ENCODE data around the gene ZNF692. TPM values are rescaled to one million over a fixed set of nuclear protein-coding genes. Genes with fewer than 3 reads are reported as not detected.

ZNF692 gene
- total and polyA plus RNA-seq, 2 of the 13 experiments (the other 11 are each of a cell fraction or from before 2014, with no cell fraction given), result 27.3 to 45.8 TPM

DNA sequence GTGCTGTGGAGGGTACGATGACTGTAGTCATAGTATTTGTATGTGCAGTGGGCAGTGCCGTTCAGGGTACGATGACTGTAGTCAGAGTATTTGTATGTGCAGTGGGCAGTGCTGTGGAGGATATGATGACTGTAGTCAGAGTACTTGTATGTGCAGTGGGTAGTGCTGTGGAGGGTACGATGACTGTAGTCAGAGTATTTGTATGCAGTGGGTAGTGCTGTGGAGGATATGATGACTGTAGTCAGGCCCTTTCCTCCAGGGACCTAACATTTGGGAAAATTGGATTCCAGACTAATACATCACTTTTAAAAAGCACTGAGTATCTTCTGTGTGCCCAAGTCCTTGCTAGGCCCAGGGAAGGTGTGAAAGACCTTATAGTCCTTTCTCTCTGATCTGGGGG, 17.9 kb downstream of the ZNF692 start:
- POLR2A ChIA-PET, result interaction anchor here (1.6 kb wide), 1 partner anchor 18 kb away, joined by 11 read pairs; the partner anchor contains the start of gene ZNF692
- H3K9me3 ChIP-seq (ENCODE audit: low read length), result no peaks in the 10 kb centered on the region
- H4K20me1 ChIP-seq (ENCODE audit: insufficient read depth, low read length), result 0 out of 2 replicates have a peak, but pooled peaks cover 2% of the 10 kb centered on the region
- intact Hi-C loops (cut with micrococcal nuclease; ENCODE audit: unreplicated experiment) (no loop called here), in situ Hi-C loops (cut with HindIII; ENCODE audit: extremely low pct_ligation_motif_present, low pct_unique_long_range_greater_than_20kb) (no loop called here)
- CTCF ChIA-PET (ENCODE audit: low intra/inter-chr PET ratio, low total read pairs), result interaction anchor here (1.1 kb wide), 1 partner anchor 17 kb away, joined by 3 read pairs; no protein-coding TSS in a partner anchor
- ATAC-seq, result no peak
- H3K9ac ChIP-seq (ENCODE audit: insufficient read depth, low read depth, low read length), result no peak overlapping the region
- TF ChIP-seq SP2 (CRISPR knock-in tag; IDR thresholded peaks at IDR 0.05) (no peak), SALL1 (CRISPR knock-in tag; IDR thresholded peaks at IDR 0.05) (no peak)
- 92% methylated on average over 4 of the region's 4 CpGs for WGBS (ENCODE audit: low lambda C conversion rate)
- H3K4me2 ChIP-seq (ENCODE audit: low read depth, low read length), result no peak overlapping the region
- BruUV-seq (replicated peaks), result no TSS peak
- H3K4me1 ChIP-seq (ENCODE audit: insufficient read depth, low read length), result peaks cover 45% of the 10 kb centered on the region
- DNase-seq (ENCODE audit: low spot score), result no peak
- H2AFZ ChIP-seq (ENCODE audit: low read length), result no peak overlapping the region
- no peak for FAIRE-seq
- H3K79me2 ChIP-seq (ENCODE audit: insufficient read depth, low read length), result peaks cover 30% of the 10 kb centered on the region
- no peak overlapping the region for H3K4me3 ChIP-seq (replicated peaks in 1 of 3; ENCODE audit: insufficient read depth in 1 of 3, low read depth in 2 of 3, low read length in 3 of 3)
- no peak overlapping the region for H3K27ac ChIP-seq (ENCODE audit: extremely low read length, insufficient read depth, low read length)
- peaks cover 10 to 21% of the 10 kb centered on the region in 2 experiments for H3K36me3 ChIP-seq (replicated peaks in 1 of 2; ENCODE audit: control insufficient read depth in 1 of 2, insufficient read depth in 2 of 2, low read length in 2 of 2)
- H3K27me3 ChIP-seq (ENCODE audit: control insufficient read depth in 1 of 2, insufficient read depth in 2 of 2, low read length in 2 of 2), result no peaks in the 10 kb centered on the region; a peak in 1 of 5 replicates

DNA sequence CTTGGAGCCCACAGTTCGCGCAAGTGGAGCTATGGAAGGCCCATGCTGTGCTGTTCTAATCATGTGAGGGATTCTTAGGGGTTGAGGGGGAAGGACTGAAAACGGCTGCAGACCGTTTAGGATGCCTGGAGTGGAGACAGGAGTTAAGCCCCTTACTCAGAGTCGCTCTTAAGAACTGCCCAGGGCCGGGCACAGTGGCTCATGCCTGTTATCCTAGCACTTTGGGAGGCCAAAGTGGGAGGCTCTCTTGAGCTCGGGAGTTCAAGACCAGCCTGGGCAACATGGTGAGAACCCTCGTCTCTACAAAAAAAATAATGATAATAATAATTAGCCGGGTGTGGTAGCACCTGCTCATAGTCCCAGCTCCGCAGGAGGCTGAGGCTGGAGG, 19.7 kb downstream of the ZNF692 start:
- in situ Hi-C loops (cut with HindIII; ENCODE audit: extremely low pct_ligation_motif_present, low pct_unique_long_range_greater_than_20kb) (no loop called here), intact Hi-C loops (cut with micrococcal nuclease; ENCODE audit: unreplicated experiment) (no loop called here)
- ATAC-seq, result no peak
- Histone ChIP-seq H3K27ac (ENCODE audit: extremely low read length, insufficient read depth, low read length) (peak overlapping the region; percentile 96), H3K27me3 (ENCODE audit: control insufficient read depth in 1 of 2, insufficient read depth in 2 of 2, low read length in 2 of 2) (no peaks in the 10 kb centered on the region; a peak in 1 of 5 replicates), H3K9ac (ENCODE audit: insufficient read depth, low read depth, low read length) (peak overlapping the region; percentile 93), H3K9me3 (ENCODE audit: low read length) (no peaks in the 10 kb centered on the region), H3K4me3 (replicated peaks in 1 of 3; ENCODE audit: insufficient read depth in 1 of 3, low read depth in 2 of 3, low read length in 3 of 3) (peak overlapping the region; percentile 58 to 87 (median 83)), H4K20me1 (ENCODE audit: insufficient read depth, low read length) (0 out of 2 replicates have a peak, but pooled peaks cover 2% of the 10 kb centered on the region), H3K4me1 (ENCODE audit: insufficient read depth, low read length) (peaks cover 63% of the 10 kb centered on the region), H3K79me2 (ENCODE audit: insufficient read depth, low read length) (peaks cover 30% of the 10 kb centered on the region), H3K36me3 (replicated peaks in 1 of 2; ENCODE audit: control insufficient read depth in 1 of 2, insufficient read depth in 2 of 2, low read length in 2 of 2) (peaks cover 3 to 5% of the 10 kb centered on the region in 2 experiments; a peak in 2 of 5 replicates), H3K4me2 (ENCODE audit: low read depth, low read length) (peak overlapping the region; percentile 83), H2AFZ (ENCODE audit: low read length) (no peak overlapping the region)
- FAIRE-seq, result no peak
- POLR2A ChIA-PET, result interaction anchor here (1.6 to 4.2 kb wide), 4 partner anchors 11 to 54 kb away, joined by 3 to 108 read pairs (median 44); partner anchors contain the start of genes SH3BP5L and ZNF692
- TF ChIP-seq ATF1 (CRISPR knock-in tag; IDR thresholded peaks at IDR 0.05) (peak; percentile 72), TEAD3 (CRISPR knock-in tag; optimal IDR thresholded peaks at IDR 0.05; ENCODE audit: borderline replicate concordance) (peak; percentile 3), ETV6 (CRISPR knock-in tag; conservative IDR thresholded peaks at IDR 0.05) (no peak), PITX1 (CRISPR knock-in tag; IDR thresholded peaks at IDR 0.05) (0 out of 2 replicates have a peak, but pooled peaks have one; percentile 1), ATF7 (IDR thresholded peaks at IDR 0.05) (no peak), ATF7 (CRISPR knock-in tag; IDR thresholded peaks at IDR 0.05) (0 out of 2 replicates have a peak, but pooled peaks have one; percentile 9), HIVEP1 (CRISPR knock-in tag; IDR thresholded peaks at IDR 0.05) (no peak), NFKBIZ (CRISPR knock-in tag; IDR thresholded peaks at IDR 0.05) (no peak), ZNF354B (CRISPR knock-in tag; IDR thresholded peaks at IDR 0.05) (no peak)
- CTCF ChIA-PET (ENCODE audit: low intra/inter-chr PET ratio, low total read pairs), result no interaction called here
- no TSS peak for BruUV-seq (replicated peaks)
- WGBS (ENCODE audit: low lambda C conversion rate), result 6% methylated on average over 9 of the region's 10 CpGs
- no peak for DNase-seq (ENCODE audit: low spot score)

Measured in HepG2 (cell line).